Measurements from ENCODE around the gene RXRB. TPM values are rescaled to one million over a fixed set of nuclear protein-coding genes. Genes with fewer than 3 reads are reported as not detected.

Gene RXRB
- total and polyA plus RNA-seq, 2 of the 13 experiments (the other 11 are each of a cell fraction or from before 2014, with no cell fraction given) = 26.7 to 55.7 TPM

DNA sequence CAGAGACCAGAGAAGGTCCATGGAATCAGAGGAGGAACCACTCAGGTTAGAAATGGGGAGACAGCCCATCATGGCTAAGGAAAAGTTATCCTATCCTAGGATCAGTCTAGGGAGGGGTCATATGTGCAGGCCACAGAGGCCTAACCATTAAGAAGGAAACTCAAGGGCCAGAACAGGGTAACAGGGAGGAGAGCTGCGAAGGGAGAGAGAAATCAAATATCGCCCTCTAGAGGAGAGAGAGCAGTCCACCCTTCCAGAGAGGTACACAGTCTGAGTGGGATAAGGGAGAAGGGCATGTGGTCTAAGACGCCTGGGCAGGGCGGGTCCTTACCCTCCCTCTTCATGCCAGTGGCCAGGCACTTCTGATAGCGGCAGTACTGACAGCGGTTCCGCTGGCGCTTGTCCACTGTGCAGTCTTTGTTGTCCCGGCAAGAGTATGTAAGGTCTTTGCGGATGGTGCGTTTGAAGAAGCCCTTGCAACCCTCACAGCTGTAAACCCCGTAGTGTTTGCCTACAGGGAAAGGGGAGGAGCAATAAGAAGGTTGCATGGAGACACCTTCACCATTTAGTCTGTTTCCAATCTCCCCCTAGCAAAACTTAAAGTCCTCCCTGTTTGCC lies 2.9 kb downstream of the RXRB start (continued):
- TF ChIP-seq, protein P1, sequence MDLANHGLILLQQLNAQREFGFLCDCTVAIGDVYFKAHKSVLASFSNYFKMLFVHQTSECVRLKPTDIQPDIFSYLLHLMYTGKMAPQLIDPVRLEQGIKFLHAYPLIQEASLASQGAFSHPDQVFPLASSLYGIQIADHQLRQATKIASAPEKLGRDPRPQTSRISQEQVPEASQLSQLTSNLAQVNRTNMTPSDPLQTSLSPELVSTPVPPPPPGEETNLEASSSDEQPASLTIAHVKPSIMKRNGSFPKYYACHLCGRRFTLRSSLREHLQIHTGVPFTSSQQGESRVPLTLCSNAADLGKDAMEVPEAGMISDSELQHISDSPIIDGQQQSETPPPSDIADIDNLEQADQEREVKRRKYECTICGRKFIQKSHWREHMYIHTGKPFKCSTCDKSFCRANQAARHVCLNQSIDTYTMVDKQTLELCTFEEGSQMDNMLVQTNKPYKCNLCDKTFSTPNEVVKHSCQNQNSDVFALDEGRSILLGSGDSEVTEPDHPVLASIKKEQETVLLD (CRISPR knock-in tag; IDR thresholded peaks at IDR 0.05; ENCODE audit: low read depth) = peak; percentile 5; the same call in 1 of the 2 replicates
- peak; percentile 35; the same call in 1 of the 2 replicates for TF ChIP-seq ZBTB38 (CRISPR knock-in tag; IDR thresholded peaks at IDR 0.05)
- TF ChIP-seq ZNF567 (CRISPR knock-in tag; IDR thresholded peaks at IDR 0.05; ENCODE audit: borderline replicate concordance) = peak; percentile 80; the same call in 1 of the 2 replicates
- TF ChIP-seq, protein P2, sequence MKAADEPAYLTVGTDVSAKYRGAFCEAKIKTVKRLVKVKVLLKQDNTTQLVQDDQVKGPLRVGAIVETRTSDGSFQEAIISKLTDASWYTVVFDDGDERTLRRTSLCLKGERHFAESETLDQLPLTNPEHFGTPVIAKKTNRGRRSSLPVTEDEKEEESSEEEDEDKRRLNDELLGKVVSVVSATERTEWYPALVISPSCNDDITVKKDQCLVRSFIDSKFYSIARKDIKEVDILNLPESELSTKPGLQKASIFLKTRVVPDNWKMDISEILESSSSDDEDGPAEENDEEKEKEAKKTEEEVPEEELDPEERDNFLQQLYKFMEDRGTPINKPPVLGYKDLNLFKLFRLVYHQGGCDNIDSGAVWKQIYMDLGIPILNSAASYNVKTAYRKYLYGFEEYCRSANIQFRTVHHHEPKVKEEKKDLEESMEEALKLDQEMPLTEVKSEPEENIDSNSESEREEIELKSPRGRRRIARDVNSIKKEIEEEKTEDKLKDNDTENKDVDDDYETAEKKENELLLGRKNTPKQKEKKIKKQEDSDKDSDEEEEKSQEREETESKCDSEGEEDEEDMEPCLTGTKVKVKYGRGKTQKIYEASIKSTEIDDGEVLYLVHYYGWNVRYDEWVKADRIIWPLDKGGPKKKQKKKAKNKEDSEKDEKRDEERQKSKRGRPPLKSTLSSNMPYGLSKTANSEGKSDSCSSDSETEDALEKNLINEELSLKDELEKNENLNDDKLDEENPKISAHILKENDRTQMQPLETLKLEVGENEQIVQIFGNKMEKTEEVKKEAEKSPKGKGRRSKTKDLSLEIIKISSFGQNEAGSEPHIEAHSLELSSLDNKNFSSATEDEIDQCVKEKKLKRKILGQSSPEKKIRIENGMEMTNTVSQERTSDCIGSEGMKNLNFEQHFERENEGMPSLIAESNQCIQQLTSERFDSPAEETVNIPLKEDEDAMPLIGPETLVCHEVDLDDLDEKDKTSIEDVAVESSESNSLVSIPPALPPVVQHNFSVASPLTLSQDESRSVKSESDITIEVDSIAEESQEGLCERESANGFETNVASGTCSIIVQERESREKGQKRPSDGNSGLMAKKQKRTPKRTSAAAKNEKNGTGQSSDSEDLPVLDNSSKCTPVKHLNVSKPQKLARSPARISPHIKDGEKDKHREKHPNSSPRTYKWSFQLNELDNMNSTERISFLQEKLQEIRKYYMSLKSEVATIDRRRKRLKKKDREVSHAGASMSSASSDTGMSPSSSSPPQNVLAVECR (CRISPR knock-in tag; IDR thresholded peaks at IDR 0.05; ENCODE audit: borderline replicate concordance) = 0 out of 2 replicates have a peak, but pooled peaks have one; percentile 0
- peak; percentile 29; the same call in 1 of the 2 replicates for TF ChIP-seq SALL1 (CRISPR knock-in tag; IDR thresholded peaks at IDR 0.05)
- no peak for TF ChIP-seq ZNF629 (CRISPR knock-in tag; conservative IDR thresholded peaks at IDR 0.05)
- no peak for TF ChIP-seq MED13 (CRISPR knock-in tag; IDR thresholded peaks at IDR 0.05)
- TF ChIP-seq THAP11 (CRISPR knock-in tag; IDR thresholded peaks at IDR 0.05) = peak; percentile 60
- TF ChIP-seq SMAD3 (CRISPR knock-in tag; IDR thresholded peaks at IDR 0.05) = 0 out of 2 replicates have a peak, but pooled peaks have one; percentile 26
- no peak for TF ChIP-seq PHF20 (CRISPR knock-in tag; IDR thresholded peaks at IDR 0.05)
- TF ChIP-seq ZNF598 (CRISPR knock-in tag; IDR thresholded peaks at IDR 0.05; ENCODE audit: borderline replicate concordance) = 0 out of 2 replicates have a peak, but pooled peaks have one; percentile 3
- TF ChIP-seq RARA (CRISPR knock-in tag; IDR thresholded peaks at IDR 0.05) = peak; percentile 37; the same call in 1 of the 2 replicates
- TF ChIP-seq TEAD3 (CRISPR knock-in tag; optimal IDR thresholded peaks at IDR 0.05; ENCODE audit: borderline replicate concordance) = peak; percentile 33
- TF ChIP-seq ZNF572 (CRISPR knock-in tag; IDR thresholded peaks at IDR 0.05) = no peak
- TF ChIP-seq HNRNPLL (IDR thresholded peaks at IDR 0.05; ENCODE audit: low read depth, low read length, poor library complexity, severe bottlenecking) = peak; percentile 33
- no peak for TF ChIP-seq U2AF1 (optimal IDR thresholded peaks at IDR 0.05; ENCODE audit: low read depth, low read length)
- TF ChIP-seq DPF2 (CRISPR knock-in tag; IDR thresholded peaks at IDR 0.05; ENCODE audit: borderline replicate concordance, low read depth) = no peak
- no peak for TF ChIP-seq GATA4 (IDR thresholded peaks at IDR 0.05; ENCODE audit: borderline replicate concordance, low read depth)
- TF ChIP-seq HMG20A (CRISPR knock-in tag; IDR thresholded peaks at IDR 0.05; ENCODE audit: borderline replicate concordance) = 0 out of 2 replicates have a peak, but pooled peaks have one; percentile 48
- peak; percentile 60; the same call in 1 of the 2 replicates for TF ChIP-seq IRF2 (CRISPR knock-in tag; IDR thresholded peaks at IDR 0.05)
- peak; percentile 62 for TF ChIP-seq RAD21 (CRISPR knock-in tag; IDR thresholded peaks at IDR 0.05)
- TF ChIP-seq XRCC5 (optimal IDR thresholded peaks at IDR 0.05; ENCODE audit: low read length) = peak; percentile 75
- 0 out of 2 replicates have a peak, but pooled peaks have one; percentile 31 for TF ChIP-seq ZNF264 (CRISPR knock-in tag; IDR thresholded peaks at IDR 0.05)
- TF ChIP-seq ZFY (CRISPR knock-in tag; IDR thresholded peaks at IDR 0.05) = peak; percentile 46; the same call in 1 of the 2 replicates
